ENCODE data around the gene AIFM1. TPM values are rescaled to one million over a fixed set of nuclear protein-coding genes. Genes with fewer than 3 reads are reported as not detected.
A peak's percentile ranks its signal among the peaks of the same experiment; 100 is the strongest.

The AIFM1 gene
- total and polyA plus RNA-seq, 4 experiments from 2014 or later, result 20.0 to 39.4 (median 27.9) TPM

DNA sequence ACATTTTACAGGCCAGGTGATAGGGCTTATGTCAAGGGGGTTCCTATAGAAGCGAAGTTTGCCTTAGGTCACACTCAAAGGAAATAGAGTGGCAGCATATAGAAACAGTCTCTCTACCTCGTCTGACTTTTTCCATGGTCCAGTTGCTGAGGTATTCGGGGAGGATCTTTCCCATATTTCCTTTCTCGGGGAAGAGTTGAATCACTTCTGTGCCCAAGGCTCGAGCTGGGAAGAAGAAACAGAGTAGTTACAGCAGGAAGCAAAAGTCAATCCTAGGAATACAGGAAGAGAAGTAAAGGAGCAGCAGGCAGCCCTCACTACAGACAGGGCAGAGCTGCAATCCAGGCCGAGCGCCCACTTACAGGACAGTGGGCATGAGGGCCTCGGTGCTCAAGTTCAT lies 28.7 kb downstream of the AIFM1 start:
- no peaks in the 10 kb centered on the region for H3K27me3 Mint-ChIP-seq
- intact Hi-C loops (cut with micrococcal nuclease), result no loop called here
- Histone ChIP-seq H3K4me1 (ENCODE audit: insufficient read depth, low read length) (no peaks in the 10 kb centered on the region), H3K9me3 (ENCODE audit: control insufficient read depth in 1 of 2, low read length in 2 of 2) (no peaks in the 10 kb centered on the region), H3K36me3 (ENCODE audit: insufficient read depth, low read length) (peaks cover 21% of the 10 kb centered on the region), H3K27me3 (ENCODE audit: insufficient read depth, low read length) (no peaks in the 10 kb centered on the region), H3K27ac (ENCODE audit: low read depth, low read length) (no peak overlapping the region), H3K4me3 (ENCODE audit: low read length in 2 of 2) (no peak overlapping the region)
- ChIA-PET CTCF (ENCODE audit: partially characterized antibody) (interaction anchor here (2.0 kb wide), 1 partner anchor 57 kb away, joined by 8 read pairs; no protein-coding TSS in a partner anchor), POLR2A (ENCODE audit: partially characterized antibody) (no interaction called here)
- H3K36me3 Mint-ChIP-seq, result peaks cover 13 to 48% of the 10 kb centered on the region in 2 donors
- DNase-seq, result no peak
- no peak overlapping the region for H3K4me3 Mint-ChIP-seq
- peaks cover 0 to 2% (median 0%) of the 10 kb centered on the region in 4 donors for H3K4me1 Mint-ChIP-seq
- no peak overlapping the region for H3K27ac Mint-ChIP-seq
- no peaks in the 10 kb centered on the region for H3K9me3 Mint-ChIP-seq

DNA sequence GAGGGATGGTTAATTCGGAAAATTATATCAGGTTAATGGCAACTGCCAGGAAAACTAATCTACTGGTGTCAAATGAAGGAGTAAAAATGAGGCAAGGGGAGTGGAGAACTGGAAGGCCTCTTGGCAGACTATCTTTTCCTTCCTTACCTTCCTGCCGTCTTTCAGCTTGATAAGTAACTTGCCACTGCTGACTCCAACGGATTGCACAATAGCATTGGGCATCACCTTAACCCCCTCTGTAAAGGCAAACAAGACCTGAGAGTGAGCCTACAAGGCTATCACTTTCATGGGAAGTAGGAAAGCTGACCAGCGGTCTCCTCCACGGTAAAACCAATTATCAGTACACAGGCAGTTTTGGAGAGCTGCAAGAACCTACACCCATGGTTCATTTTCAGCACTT lies 29.1 kb downstream of the AIFM1 start:
- H3K27ac ChIP-seq (ENCODE audit: low read depth, low read length), result no peak overlapping the region
- H3K36me3 ChIP-seq (ENCODE audit: insufficient read depth, low read length), result peaks cover 21% of the 10 kb centered on the region
- POLR2A ChIA-PET (ENCODE audit: partially characterized antibody), result no interaction called here
- H3K4me1 ChIP-seq (ENCODE audit: insufficient read depth, low read length), result no peaks in the 10 kb centered on the region
- Mint-ChIP-seq H3K4me3 (no peak overlapping the region), H3K27me3 (no peaks in the 10 kb centered on the region), H3K27ac (no peak overlapping the region), H3K4me1 (peaks cover 0 to 2% (median 0%) of the 10 kb centered on the region in 4 donors), H3K9me3 (no peaks in the 10 kb centered on the region), H3K36me3 (peaks cover 13 to 44% of the 10 kb centered on the region in 2 donors)
- CTCF ChIA-PET (ENCODE audit: partially characterized antibody), result no interaction called here
- intact Hi-C loops (cut with micrococcal nuclease), result no loop called here
- no peak for DNase-seq
- H3K4me3 ChIP-seq (ENCODE audit: low read length in 2 of 2), result no peak overlapping the region
- H3K9me3 ChIP-seq (ENCODE audit: control insufficient read depth in 1 of 2, low read length in 2 of 2), result no peaks in the 10 kb centered on the region
- no peaks in the 10 kb centered on the region for H3K27me3 ChIP-seq (ENCODE audit: insufficient read depth, low read length)

DNA sequence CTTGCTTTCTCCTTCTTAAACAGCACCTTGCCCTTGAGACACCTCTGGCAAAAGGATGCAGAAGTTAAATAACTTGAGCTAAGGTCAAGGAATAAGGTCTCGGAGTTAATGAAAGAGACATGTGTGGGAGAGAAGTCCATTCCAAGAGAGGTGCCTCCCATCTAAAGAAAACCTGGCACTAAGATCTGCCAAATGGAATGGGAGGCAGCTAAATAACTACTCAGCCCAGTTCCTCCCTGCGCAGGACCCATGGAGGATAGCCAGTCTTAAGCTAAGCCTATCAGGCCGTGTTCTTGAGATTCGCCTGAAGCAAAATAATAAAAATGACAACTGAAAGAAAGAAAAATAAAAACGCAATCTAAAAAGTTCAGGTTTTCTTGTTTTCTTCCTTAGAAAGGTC lies 34.7 kb downstream of the AIFM1 start:
- Mint-ChIP-seq H3K27me3 (no peaks in the 10 kb centered on the region), H3K9me3 (no peaks in the 10 kb centered on the region), H3K27ac (no peak overlapping the region), H3K36me3 (peaks cover 15 to 43% of the 10 kb centered on the region in 2 donors), H3K4me3 (no peak overlapping the region), H3K4me1 (peaks cover 0 to 1% (median 0%) of the 10 kb centered on the region in 4 donors)
- CTCF ChIA-PET (ENCODE audit: partially characterized antibody), result interaction anchor here (2.1 kb wide), 1 partner anchor 9 kb away, joined by 6 read pairs; no protein-coding TSS in a partner anchor
- Histone ChIP-seq H3K4me1 (ENCODE audit: insufficient read depth, low read length) (no peaks in the 10 kb centered on the region), H3K36me3 (ENCODE audit: insufficient read depth, low read length) (peaks cover 12% of the 10 kb centered on the region), H3K27ac (ENCODE audit: low read depth, low read length) (no peak overlapping the region), H3K27me3 (ENCODE audit: insufficient read depth, low read length) (no peaks in the 10 kb centered on the region), H3K4me3 (ENCODE audit: low read length in 2 of 2) (no peak overlapping the region), H3K9me3 (ENCODE audit: control insufficient read depth in 1 of 2, low read length in 2 of 2) (no peaks in the 10 kb centered on the region)
- intact Hi-C loops (cut with micrococcal nuclease), result no loop called here
- no peak for DNase-seq
- POLR2A ChIA-PET (ENCODE audit: partially characterized antibody), result no interaction called here

DNA sequence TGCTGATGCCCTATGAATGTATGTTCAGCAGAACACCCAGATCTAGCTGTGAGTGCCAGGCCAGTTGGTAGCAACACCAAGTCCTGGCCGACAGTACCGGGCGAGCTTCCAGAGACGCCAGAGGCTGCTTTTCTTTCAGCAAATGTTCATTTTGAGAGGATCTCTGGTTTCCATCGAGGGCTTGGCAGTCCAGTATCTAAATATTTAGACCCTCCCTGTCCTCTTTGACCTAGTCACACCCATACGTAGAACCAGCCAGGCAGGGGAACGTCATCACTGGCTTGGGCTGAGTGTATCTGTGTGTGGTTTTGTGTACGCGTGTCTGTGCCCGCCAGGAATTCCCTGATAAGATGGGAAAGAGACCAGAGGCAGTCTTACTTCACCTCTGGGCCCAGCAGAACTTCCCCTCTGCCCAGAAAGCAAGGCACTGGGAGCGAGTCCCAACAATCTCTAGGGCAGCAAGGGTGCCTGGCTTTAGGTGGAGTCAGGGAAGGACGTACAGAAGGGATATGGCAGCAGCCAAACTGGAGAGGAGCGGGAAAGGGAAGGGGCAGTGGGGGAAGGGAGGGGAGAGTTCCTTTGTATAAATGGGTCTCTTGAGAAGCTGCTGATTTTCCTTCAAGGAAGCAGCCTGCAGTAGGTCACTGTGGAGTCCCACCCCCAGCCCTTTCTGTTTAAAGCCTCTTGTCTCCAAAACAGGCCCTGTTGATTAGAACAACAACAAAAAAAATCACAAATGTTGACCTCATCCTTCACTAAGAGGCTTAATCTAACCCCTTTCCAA lies 40.4 kb downstream of the AIFM1 start:
- Histone ChIP-seq H3K27me3 (ENCODE audit: insufficient read depth, low read length) (no peaks in the 10 kb centered on the region), H3K27ac (ENCODE audit: low read depth, low read length) (no peak overlapping the region), H3K36me3 (ENCODE audit: insufficient read depth, low read length) (no peaks in the 10 kb centered on the region), H3K9me3 (ENCODE audit: control insufficient read depth in 1 of 2, low read length in 2 of 2) (no peaks in the 10 kb centered on the region), H3K4me1 (ENCODE audit: insufficient read depth, low read length) (peaks cover 6% of the 10 kb centered on the region), H3K4me3 (ENCODE audit: low read length in 2 of 2) (no peak overlapping the region)
- Mint-ChIP-seq H3K4me3 (no peak overlapping the region), H3K4me1 (peaks cover 1% of the 10 kb centered on the region in 4 donors), H3K27ac (peak overlapping the region in 1 of 7 donors; percentile 75), H3K9me3 (no peaks in the 10 kb centered on the region), H3K36me3 (peaks cover 10 to 28% of the 10 kb centered on the region in 2 donors), H3K27me3 (no peaks in the 10 kb centered on the region)
- POLR2A ChIA-PET (ENCODE audit: partially characterized antibody), result no interaction called here
- CTCF ChIA-PET (ENCODE audit: partially characterized antibody), result no interaction called here
- DNase-seq, result no peak
- intact Hi-C loops (cut with micrococcal nuclease), result no loop called here

DNA sequence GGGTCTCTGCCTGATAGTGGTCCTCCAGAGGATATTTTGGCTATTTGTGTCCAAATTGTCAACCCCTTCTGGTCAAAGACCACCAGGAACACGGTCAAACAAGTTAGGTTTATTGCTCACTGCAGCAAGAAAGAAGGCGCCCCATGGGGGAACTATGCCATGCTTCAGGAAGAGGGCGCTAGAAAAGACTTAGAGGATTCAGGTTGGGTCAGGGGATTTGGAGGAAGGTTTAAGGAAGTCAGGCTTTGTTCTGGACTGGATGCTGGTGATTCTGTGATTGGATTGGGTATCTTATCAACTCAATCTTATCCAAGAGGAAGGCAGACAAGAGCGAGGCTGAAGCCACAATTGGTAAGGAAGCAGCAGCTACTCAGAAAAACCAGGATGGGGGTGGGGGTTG lies 41.1 kb downstream of the AIFM1 start:
- no peaks in the 10 kb centered on the region for H3K9me3 Mint-ChIP-seq
- H3K27me3 Mint-ChIP-seq, result no peaks in the 10 kb centered on the region
- H3K4me3 Mint-ChIP-seq, result no peak overlapping the region
- intact Hi-C loops (cut with micrococcal nuclease), result no loop called here
- Histone ChIP-seq H3K36me3 (ENCODE audit: insufficient read depth, low read length) (no peaks in the 10 kb centered on the region), H3K4me1 (ENCODE audit: insufficient read depth, low read length) (peaks cover 12% of the 10 kb centered on the region), H3K27me3 (ENCODE audit: insufficient read depth, low read length) (no peaks in the 10 kb centered on the region), H3K9me3 (ENCODE audit: control insufficient read depth in 1 of 2, low read length in 2 of 2) (no peaks in the 10 kb centered on the region), H3K4me3 (ENCODE audit: low read length in 2 of 2) (no peak overlapping the region), H3K27ac (ENCODE audit: low read depth, low read length) (no peak overlapping the region)
- DNase-seq, result no peak
- no peak overlapping the region for H3K27ac Mint-ChIP-seq
- ChIA-PET CTCF (ENCODE audit: partially characterized antibody) (no interaction called here), POLR2A (ENCODE audit: partially characterized antibody) (no interaction called here)
- peaks cover 1 to 8% (median 5%) of the 10 kb centered on the region in 4 donors for H3K4me1 Mint-ChIP-seq
- peaks cover 10 to 24% of the 10 kb centered on the region in 2 donors for H3K36me3 Mint-ChIP-seq

DNA sequence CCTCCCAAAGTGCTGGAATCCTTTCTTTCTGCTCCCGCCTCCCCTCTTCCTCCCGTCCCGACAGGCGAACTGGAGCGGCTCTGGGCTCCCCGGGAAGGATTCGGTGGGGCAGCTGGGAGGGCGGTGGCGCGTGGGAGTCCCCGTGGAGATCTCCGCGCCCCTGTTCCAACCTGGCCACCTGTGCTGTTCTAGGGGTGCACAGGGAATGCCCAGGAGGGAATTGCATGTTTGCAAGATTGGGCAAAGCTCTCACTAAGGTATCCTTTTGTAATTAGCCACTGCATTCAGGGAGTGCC lies 44.2 kb downstream of the AIFM1 start:
- H3K4me1 ChIP-seq (ENCODE audit: insufficient read depth, low read length), result peaks cover 21% of the 10 kb centered on the region
- no peaks in the 10 kb centered on the region for H3K9me3 Mint-ChIP-seq
- peaks cover 8 to 27% (median 19%) of the 10 kb centered on the region in 4 donors for H3K4me1 Mint-ChIP-seq
- peak overlapping the region in 5 of 7 donors; percentile 41 to 63 (median 57) for H3K27ac Mint-ChIP-seq
- H3K36me3 ChIP-seq (ENCODE audit: insufficient read depth, low read length), result no peaks in the 10 kb centered on the region
- H3K4me3 ChIP-seq (ENCODE audit: low read length in 2 of 2), result peak overlapping the region in 1 of 2 donors; percentile 38
- no peaks in the 10 kb centered on the region for H3K27me3 Mint-ChIP-seq
- H3K9me3 ChIP-seq (ENCODE audit: control insufficient read depth in 1 of 2, low read length in 2 of 2), result no peaks in the 10 kb centered on the region
- peak overlapping the region in 5 of 8 donors; percentile 43 to 80 (median 71) for H3K4me3 Mint-ChIP-seq
- no peaks in the 10 kb centered on the region for H3K27me3 ChIP-seq (ENCODE audit: insufficient read depth, low read length)
- POLR2A ChIA-PET (ENCODE audit: partially characterized antibody), result interaction anchor here (0.8 to 5.2 kb wide), 8 partner anchors 26 to 45 kb away, joined by 3 to 66 read pairs (median 7); no protein-coding TSS in a partner anchor
- CTCF ChIA-PET (ENCODE audit: partially characterized antibody), result interaction anchor here (0.6 to 10.4 kb wide), 13 partner anchors 10 to 70 kb away, joined by 3 to 163 read pairs (median 6); partner anchors contain the start of genes ELF4 and RAB33A
- no peak for DNase-seq
- no peak overlapping the region for H3K27ac ChIP-seq (ENCODE audit: low read depth, low read length)
- H3K36me3 Mint-ChIP-seq, result peaks cover 4 to 5% of the 10 kb centered on the region in 2 donors
- intact Hi-C loops (cut with micrococcal nuclease), result loop anchor here (1.0 kb wide), 1 partner anchor 71 kb away; no protein-coding TSS in a partner anchor

DNA sequence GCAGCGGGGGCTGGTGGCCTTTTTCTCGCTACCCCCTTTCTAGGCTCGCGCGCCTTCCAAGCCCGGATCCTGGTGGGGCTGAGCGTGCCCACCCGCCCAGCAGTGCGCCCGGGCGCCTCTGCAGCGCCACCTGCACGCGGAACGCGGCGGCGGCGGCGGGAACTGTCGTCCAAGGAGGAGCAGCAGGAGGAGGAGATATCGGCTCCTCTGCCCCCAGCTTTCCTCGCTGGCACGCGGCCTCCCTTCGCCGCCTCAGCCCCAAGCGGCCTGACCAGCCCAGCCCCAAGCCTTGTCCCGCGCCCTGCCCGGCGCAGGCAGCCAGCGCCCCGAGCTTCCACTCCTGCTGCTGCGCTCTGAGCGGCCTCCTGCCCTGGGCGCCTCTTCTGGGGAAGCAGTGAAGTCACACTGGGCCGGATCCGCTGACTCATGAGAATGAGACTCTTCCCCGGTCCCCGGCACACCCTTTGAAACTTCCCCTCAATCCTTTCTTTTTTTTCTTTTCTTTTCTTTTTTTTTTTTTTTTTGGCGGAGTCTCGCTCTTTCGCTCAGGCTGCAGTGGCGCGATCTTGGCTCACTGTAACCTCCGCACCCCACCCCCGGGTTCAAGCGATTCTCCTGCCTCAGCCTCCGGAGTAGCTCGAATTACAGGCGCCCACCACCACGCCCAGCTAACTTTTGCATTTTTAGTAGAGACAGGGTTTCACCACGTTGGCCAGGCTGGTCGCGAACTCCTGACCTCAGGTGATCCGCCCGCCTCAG lies 44.7 kb downstream of the AIFM1 start:
- Histone ChIP-seq H3K27me3 (ENCODE audit: insufficient read depth, low read length) (no peaks in the 10 kb centered on the region), H3K9me3 (ENCODE audit: control insufficient read depth in 1 of 2, low read length in 2 of 2) (no peaks in the 10 kb centered on the region), H3K36me3 (ENCODE audit: insufficient read depth, low read length) (no peaks in the 10 kb centered on the region), H3K27ac (ENCODE audit: low read depth, low read length) (peak overlapping the region; percentile 21), H3K4me1 (ENCODE audit: insufficient read depth, low read length) (peaks cover 21% of the 10 kb centered on the region), H3K4me3 (ENCODE audit: low read length in 2 of 2) (peak overlapping the region in 1 of 2 donors; percentile 38)
- peak overlapping the region; percentile 55 to 80 (median 74) for H3K4me3 Mint-ChIP-seq
- peaks cover 8 to 27% (median 19%) of the 10 kb centered on the region in 4 donors for H3K4me1 Mint-ChIP-seq
- DNase-seq, result peak; percentile 64 to 76 (median 71)
- peak overlapping the region in 5 of 7 donors; percentile 41 to 63 (median 56) for H3K27ac Mint-ChIP-seq
- CTCF ChIA-PET (ENCODE audit: partially characterized antibody), result interaction anchor here (1.0 to 10.4 kb wide), 14 partner anchors 10 to 71 kb away, joined by 3 to 163 read pairs (median 8); partner anchors contain the start of genes ELF4 and RAB33A
- POLR2A ChIA-PET (ENCODE audit: partially characterized antibody), result interaction anchor here (0.8 to 5.2 kb wide), 8 partner anchors 26 to 44 kb away, joined by 3 to 66 read pairs (median 5); no protein-coding TSS in a partner anchor
- H3K9me3 Mint-ChIP-seq, result no peaks in the 10 kb centered on the region
- intact Hi-C loops (cut with micrococcal nuclease), result loop anchor here (1.0 kb wide), 3 partner anchors 29 to 71 kb away; no protein-coding TSS in a partner anchor
- H3K27me3 Mint-ChIP-seq, result no peaks in the 10 kb centered on the region
- peaks cover 4 to 5% of the 10 kb centered on the region in 2 donors for H3K36me3 Mint-ChIP-seq

All from CD4-positive, alpha-beta memory T cell (primary cell).